RPMI7951 (cell line): ENCODE measurements around the gene GOLGA6L10. TPM values are rescaled to one million over a fixed set of nuclear protein-coding genes. Genes with fewer than 3 reads are reported as not detected.
"Not testable (repeated sequence)": the region's sequence is repeated elsewhere in the genome, so short reads cannot be mapped to it uniquely, and the experiment has no call there.

ENCODE experiments used
- DNase-seq: peaks from one replicate; pipeline ENCODE4 v3.0.0-alpha.2; 2012; ENCODE audit warnings: low read depth
- total RNA-seq: library from RNA; depleted of rRNA; stranded (reverse); fragments of >200 nt; shearing (Covaris generic); gene quantifications from 2 replicates; pipeline ENCODE4 v1.2.3, GENCODE V29; 2014

The GOLGA6L10 gene
- total RNA-seq, 1 experiment from 2014 or later: 0.24 TPM

GRCh38 chr15:82318281-82318680, 31.0 kb downstream of the GOLGA6L10 start:
- DNase-seq: not testable (repeated sequence)

- not testable (repeated sequence) for DNase-seq
Measured at GRCh38 chr15:82317516-82317915, 31.8 kb downstream of the GOLGA6L10 start.

- no peak for DNase-seq
Measured at GRCh38 chr15:82317091-82317489, 32.2 kb downstream of the GOLGA6L10 start.

DNA sequence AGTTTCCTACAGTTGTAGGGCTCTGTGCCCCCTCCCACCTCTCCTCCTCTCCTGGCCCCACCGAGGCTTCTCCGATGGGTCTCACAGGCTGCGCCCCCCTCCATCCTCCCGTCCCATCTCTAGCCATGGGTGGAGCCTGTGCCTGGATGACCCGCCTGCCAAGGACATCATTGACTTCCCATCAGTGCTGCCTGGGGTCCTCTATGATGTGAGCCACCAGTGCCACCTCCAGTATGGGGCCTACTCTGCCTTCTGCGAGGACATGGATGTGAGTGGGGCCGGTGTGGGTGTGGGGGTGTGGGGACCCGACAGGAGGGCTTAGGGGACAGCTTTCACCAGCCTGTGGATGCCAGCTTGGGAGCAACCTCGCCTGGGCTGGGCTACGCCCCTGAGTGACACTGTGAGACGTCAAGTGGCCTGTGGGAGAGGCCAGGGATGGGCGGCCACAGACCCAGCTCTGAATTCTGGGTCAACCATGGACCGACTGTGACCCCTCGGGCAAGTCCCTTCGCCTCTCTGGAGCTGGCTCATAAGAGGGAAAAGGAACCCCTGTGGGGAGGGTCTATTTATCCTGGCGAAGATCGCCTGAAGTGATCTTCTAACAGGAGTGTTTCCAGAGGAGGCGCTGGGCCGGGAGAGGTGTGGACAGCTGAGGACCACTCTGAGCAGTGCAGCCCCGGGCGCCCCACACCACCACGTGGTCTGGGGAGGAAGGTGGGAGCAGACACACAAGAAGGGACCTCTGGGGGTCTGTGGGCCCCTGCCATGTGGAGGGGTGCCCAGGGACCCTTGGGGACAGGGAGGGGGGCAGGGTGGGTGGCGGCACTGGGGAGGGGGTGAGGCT, 32.8 kb downstream of the GOLGA6L10 start:
- DNase-seq: not testable (repeated sequence)

DNA sequence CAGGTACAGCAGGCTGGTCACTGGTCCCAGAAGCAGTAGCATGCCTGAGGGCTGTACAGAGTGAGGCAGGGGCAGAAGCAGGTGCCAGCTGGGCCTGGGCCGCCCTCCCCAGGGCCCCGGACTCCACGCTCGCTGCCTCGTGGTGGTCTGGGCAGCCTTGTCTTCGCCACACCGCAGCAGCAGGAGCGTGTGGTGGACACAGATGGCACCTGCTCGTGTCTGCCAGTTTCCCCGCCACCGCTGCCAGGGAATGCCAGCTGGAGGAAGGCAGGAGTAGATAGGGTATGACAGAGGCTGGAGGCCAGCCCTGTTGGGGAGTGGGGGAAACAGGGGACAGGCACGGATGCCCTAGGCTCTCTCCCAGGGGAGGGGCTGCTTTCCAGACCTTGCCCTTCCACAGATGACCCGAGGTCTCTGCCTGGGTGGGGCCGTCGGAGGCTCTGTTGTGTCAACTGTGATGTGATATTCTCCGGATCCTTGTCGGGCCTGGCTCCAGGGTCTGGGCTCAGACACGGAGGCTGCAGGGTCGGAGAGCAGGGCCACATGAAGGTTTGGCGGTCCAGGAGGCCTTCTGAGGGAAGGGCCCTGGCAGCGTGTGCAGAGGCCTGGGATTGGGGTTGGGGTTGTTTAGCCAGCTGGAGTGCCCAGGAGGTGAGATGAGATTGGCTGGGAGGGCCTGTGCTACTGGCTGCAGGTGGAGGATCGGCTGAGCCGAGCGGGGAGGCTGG, 33.6 kb downstream of the GOLGA6L10 start:
- DNase-seq: no peak

GRCh38 chr15:82314769-82315518, 34.3 kb downstream of the GOLGA6L10 start:
- DNase-seq: no peak

GRCh38 chr15:82313951-82314768, 35.1 kb downstream of the GOLGA6L10 start:
- not testable (repeated sequence) for DNase-seq

DNA sequence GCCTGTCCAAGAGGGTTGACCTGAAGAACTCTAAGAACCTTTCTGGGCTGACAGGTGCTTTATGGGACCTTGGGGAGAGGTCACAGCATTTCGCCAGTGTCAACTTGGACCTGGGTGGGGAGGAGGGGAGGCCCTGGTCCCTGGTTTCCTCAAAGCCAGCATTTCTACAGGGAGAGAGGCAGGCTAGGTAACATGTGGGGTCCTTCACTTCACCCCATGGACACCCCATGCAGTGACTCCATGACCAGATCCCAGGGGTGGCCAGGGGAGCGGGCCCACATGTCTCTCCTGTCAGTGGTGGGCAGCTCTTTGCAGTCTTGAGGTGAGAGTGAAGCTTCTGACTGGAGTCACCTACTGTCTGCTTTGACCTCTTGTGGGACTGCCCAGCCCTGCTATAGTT, 35.8 kb downstream of the GOLGA6L10 start:
- no peak for DNase-seq

DNA sequence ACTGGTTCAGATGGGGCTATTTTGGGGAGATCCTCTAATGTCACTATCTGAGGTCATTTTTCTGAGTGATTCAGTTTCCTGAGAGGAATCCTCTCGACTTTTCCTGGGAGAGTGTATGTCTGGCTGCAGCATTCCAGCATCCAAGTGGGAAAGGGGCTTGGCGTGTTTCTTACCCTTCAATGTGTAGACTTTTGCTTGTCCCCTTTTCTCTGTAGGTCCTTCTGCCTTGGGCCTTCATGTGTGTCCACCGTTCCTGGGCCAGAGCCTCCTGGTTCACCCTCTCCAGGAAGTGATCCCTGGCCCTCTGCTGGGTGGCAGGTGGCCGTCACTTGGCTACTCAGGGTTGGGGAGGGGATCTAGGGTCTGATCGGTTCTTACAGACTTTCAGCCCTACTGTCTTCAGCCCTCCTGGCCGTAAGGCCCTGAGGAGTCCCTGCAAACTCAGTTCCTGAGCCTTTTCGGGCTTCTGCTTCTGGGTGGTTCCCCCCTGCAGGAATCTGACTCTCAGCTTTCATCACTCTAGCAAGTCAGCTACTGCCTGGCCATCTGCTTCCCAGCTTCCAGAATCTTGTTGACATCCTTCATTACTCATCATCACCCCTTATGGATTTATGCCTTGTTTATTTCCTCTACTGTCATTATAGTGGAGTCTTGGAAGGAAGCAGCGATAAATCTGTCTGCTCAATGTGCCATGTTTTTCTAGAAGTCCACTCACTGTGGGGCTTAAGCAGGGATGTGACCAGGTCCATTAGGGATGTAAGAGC, 36.5 kb downstream of the GOLGA6L10 start:
- DNase-seq: peak; percentile 34

DNA sequence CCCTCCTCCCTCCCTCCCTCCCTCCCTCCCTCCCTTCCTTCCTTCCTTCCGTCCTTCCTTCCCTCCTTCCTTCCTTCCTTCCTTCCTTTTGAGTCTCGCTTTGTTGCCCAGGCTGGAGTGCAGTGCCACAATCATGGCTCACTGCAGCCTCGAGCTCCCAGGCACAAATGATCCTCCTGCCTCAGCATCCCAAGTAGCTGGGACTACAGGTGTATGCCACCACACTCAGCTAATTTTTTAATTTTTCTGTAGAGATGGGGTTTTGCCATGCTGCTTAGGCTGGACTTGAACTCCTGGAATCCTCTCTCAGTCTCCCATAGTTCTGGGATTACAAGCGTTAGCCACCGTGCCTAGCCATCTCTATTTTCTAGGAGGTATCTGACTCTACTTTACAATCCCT, 38.0 kb downstream of the GOLGA6L10 start:
- DNase-seq: not testable (repeated sequence)

- no peak for DNase-seq
Measured at GRCh38 chr15:82309802-82310201, 39.5 kb downstream of the GOLGA6L10 start.

GRCh38 chr15:82307714-82308081, 41.6 kb downstream of the GOLGA6L10 start:
- no peak for DNase-seq

DNA sequence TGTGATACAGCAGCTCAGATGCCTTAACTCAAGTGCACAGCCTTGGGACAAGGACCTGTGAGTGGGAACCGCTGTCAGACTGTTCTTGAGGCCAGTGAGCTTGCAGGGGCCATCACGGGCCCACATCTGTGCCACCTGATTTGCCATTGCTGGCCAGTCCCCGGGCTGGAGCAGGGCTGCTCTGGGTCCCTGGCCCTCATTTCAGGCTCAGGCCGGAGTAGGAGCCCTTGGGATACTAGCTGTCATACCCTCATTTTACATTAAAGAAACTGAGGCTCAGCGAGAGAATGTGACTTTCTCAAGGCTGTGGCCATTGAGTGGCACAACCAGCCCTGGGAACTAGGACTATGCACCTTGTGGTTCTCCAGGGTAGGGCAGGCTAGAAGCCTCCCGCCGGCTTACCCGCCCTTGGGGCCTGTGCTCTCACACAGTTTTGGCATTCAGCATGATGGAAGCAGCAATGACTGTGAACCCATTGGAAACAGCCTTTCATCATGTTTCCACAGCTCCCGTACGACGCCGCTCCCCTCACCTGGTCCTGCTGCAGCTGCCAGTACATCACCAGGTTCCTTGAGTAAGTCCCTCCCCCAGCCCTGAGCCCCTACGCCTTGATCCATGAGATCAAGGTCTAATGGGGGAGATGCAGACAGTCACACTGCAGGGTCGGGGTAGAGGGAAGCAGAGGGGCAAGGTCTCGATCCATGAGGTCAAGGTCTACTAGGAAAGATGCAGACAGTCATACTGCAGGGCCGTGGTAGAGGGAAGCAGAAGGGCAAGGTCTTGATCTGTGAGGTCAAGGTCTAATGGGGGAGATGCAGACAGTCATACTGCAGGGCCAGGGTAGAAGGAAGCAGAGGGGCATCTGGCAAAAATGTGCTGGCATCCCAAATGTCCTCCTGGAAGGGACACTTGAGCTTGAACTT, 42.2 kb downstream of the GOLGA6L10 start:
- no peak for DNase-seq

DNA sequence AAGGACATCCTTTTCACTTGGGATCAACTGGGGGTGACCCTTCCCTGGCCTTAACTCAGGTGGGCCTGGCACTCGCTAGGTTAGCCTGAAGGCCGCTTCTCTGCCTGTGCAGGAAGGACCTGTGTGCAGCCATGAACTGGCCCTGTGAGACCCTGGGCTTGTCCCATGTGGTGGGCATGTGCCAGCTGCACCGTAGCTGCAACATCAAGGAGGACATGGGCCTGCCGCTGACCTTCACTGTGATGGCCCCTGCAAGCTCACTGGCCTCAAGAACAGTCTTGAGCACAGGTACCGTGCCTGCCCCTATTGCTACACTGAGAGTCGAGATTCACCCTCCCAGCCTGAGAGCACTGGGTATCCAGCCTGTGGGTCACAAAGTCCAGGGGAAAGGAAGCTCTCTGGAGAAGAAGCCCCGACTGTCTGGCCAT, 43.6 kb downstream of the GOLGA6L10 start:
- no peak for DNase-seq

DNA sequence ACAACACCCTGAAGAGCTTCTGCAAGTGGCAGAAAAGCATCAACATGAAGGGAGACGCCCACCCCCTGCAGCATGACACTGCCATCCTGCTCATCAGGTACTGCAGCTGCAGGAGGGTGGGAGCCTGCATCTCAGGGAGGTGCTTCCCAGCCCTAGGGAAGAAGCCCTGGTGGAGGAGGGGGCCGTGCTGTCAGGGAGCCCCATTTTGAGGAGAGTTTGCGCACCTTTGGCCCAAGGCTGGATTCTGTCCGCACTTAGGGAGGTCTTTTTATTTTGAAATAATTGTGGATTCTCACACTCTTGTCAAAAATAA, 44.5 kb downstream of the GOLGA6L10 start:
- no peak for DNase-seq

GRCh38 chr15:82303956-82304777, 45.1 kb downstream of the GOLGA6L10 start:
- DNase-seq: no peak

GRCh38 chr15:82301296-82302016, 47.8 kb downstream of the GOLGA6L10 start:
- no peak for DNase-seq

DNA sequence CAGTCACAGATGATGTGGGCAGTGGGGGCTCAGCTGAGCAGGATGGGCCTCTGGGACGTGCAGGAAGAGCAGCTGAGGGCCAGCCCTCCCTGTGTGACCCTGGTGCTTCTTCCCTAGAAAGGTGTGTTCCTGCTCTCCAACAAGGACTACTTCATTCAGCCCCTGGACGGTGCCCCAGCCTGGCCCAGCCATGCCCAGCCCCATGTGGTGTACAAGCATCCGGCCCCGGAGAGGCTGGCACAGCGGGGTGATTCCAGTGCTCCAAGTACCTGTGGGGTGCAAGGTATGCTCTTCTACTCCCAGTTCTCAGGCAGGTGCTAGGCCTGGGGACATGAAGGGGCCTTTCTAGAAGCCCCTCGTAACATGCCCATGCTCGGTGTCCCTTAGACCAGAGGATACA, 48.4 kb downstream of the GOLGA6L10 start:
- no peak for DNase-seq
